Glutamatergic neuron (in vitro differentiated cells): ENCODE results near the gene CCDC197. TPM values are rescaled to one million over a fixed set of nuclear protein-coding genes. Genes with fewer than 3 reads are reported as not detected.

ENCODE experiments used
- DNase-seq: peaks from one replicate; pipeline ENCODE4 v3.0.0; 2022
- H3K27ac Mint-ChIP-seq: one replicate; pipeline ENCODE4 v1.8.0; 2020; ENCODE audit warnings: mild to moderate bottlenecking, mixed read lengths, inconsistent platforms; ENCODE audit not compliant: unreplicated experiment
- H3K27me3 Mint-ChIP-seq: one replicate; pipeline ENCODE4 v1.8.0; 2020; ENCODE audit warnings: mild to moderate bottlenecking, moderate library complexity, mixed read lengths, inconsistent platforms; ENCODE audit not compliant: unreplicated experiment
- H3K36me3 Mint-ChIP-seq: one replicate; pipeline ENCODE4 v1.8.0; 2020; ENCODE audit warnings: mild to moderate bottlenecking, mixed read lengths, inconsistent platforms; ENCODE audit not compliant: unreplicated experiment
- H3K4me1 Mint-ChIP-seq: one replicate; pipeline ENCODE4 v1.8.0; 2020; ENCODE audit warnings: mild to moderate bottlenecking, low read depth, mixed read lengths, inconsistent platforms; ENCODE audit not compliant: unreplicated experiment
- H3K4me3 Mint-ChIP-seq: one replicate; pipeline ENCODE4 v1.8.0; 2020; ENCODE audit warnings: mild to moderate bottlenecking, mixed read lengths, inconsistent platforms; ENCODE audit not compliant: unreplicated experiment
- H3K9me3 Mint-ChIP-seq: one replicate; pipeline ENCODE4 v1.8.0; 2020; ENCODE audit warnings: mild to moderate bottlenecking, moderate library complexity, mixed read lengths, inconsistent platforms; ENCODE audit not compliant: unreplicated experiment
- long read RNA-seq: library from polyadenylated mRNA; unstranded; transcript quantifications from one replicate; pipeline ENCODE4 v2.0.0, GENCODE V29; 2020; ENCODE audit not compliant: unreplicated experiment
- total RNA-seq: library from RNA; stranded (reverse); fragmentation: NEBNext Ultra II Directional; extraction: Animal tissue kit (Norgen Biotek cat#: 25700); gene quantifications from one replicate; pipeline ENCODE4 v1.2.1, GENCODE V29; 2021; ENCODE audit not compliant: unreplicated experiment
- TF ChIP-seq, protein P1 (sequence below): fragments of 200-600 bp; sonication (generic); IDR thresholded peaks from one replicate; pipeline ENCODE4 v1.5.0; 2021; ENCODE audit not compliant: partially characterized antibody, unreplicated experiment

Gene CCDC197
- total RNA-seq, result not detected
- long read RNA-seq, result 0 reads

DNA sequence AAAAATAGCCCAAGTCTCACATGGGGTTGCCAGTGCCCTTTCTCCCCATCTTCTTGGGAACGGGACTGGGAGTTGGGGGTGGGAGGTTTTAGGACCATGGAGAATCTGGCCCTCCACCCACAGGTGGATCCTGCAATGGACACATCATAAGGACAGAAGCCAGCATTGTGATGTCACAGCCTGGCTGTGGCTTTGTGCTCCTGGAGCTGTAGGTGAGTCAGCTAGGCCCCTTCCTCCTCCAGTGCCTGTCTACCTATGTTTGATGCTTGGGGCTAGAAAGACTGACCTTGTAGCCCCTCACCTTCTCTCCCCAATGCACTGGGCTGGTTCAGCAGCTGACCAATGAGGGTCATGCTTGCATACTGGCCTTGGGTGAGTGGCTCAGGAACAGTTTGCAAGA is at the start of gene CCDC197:
CCDC197 (plus strand) TSS at position 220 of the 400 bp plus-strand sequence. CDS start 831 bp downstream, outside the sequence.
- H3K9me3 Mint-ChIP-seq, result peaks cover 9% of the 10 kb centered on the region
- no peak for DNase-seq
- H3K4me1 Mint-ChIP-seq, result peaks cover 19% of the 10 kb centered on the region
- peaks cover 13% of the 10 kb centered on the region for H3K27me3 Mint-ChIP-seq
- H3K36me3 Mint-ChIP-seq, result no peaks in the 10 kb centered on the region
- H3K4me3 Mint-ChIP-seq, result no peak within 1 kb of the TSS
- H3K27ac Mint-ChIP-seq, result no peak within 1 kb of the TSS
- TF ChIP-seq, protein P1, sequence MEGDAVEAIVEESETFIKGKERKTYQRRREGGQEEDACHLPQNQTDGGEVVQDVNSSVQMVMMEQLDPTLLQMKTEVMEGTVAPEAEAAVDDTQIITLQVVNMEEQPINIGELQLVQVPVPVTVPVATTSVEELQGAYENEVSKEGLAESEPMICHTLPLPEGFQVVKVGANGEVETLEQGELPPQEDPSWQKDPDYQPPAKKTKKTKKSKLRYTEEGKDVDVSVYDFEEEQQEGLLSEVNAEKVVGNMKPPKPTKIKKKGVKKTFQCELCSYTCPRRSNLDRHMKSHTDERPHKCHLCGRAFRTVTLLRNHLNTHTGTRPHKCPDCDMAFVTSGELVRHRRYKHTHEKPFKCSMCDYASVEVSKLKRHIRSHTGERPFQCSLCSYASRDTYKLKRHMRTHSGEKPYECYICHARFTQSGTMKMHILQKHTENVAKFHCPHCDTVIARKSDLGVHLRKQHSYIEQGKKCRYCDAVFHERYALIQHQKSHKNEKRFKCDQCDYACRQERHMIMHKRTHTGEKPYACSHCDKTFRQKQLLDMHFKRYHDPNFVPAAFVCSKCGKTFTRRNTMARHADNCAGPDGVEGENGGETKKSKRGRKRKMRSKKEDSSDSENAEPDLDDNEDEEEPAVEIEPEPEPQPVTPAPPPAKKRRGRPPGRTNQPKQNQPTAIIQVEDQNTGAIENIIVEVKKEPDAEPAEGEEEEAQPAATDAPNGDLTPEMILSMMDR, result no peak

DNA sequence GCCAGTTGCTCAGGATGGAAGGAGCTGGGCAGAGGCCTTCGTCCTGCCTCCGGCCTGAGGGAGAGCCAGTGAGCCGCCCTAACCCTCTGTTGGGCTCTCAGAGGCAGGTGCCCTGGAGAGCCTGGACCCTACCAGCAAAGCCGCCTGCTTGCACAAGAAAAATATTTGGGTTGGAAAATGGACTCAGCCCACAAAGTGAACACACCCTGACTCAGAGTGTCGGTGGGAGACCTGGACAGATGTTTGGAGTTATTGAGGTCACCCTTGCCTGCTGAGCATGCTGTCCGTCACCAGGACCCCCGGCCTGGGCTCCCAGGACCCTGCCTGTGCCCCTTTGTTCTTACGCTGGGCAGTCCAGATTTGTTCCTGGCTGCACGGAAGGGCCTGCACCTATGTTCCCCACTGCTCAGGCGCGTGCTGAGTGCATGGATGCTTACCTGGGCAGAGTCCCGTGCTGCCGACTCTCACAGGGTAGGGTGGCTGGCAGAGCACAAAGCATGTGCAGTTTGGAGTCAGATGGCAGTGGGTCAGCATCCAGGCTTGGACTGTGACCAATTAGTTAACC is 47.5 kb upstream of the CCDC197 start:
- DNase-seq, result no peak
- TF ChIP-seq, protein P1, result no peak
- Mint-ChIP-seq H3K9me3 (no peaks in the 10 kb centered on the region), H3K36me3 (no peaks in the 10 kb centered on the region), H3K27me3 (peaks cover 6% of the 10 kb centered on the region), H3K4me1 (peaks cover 31% of the 10 kb centered on the region), H3K27ac (no peak overlapping the region), H3K4me3 (no peak overlapping the region)

DNA sequence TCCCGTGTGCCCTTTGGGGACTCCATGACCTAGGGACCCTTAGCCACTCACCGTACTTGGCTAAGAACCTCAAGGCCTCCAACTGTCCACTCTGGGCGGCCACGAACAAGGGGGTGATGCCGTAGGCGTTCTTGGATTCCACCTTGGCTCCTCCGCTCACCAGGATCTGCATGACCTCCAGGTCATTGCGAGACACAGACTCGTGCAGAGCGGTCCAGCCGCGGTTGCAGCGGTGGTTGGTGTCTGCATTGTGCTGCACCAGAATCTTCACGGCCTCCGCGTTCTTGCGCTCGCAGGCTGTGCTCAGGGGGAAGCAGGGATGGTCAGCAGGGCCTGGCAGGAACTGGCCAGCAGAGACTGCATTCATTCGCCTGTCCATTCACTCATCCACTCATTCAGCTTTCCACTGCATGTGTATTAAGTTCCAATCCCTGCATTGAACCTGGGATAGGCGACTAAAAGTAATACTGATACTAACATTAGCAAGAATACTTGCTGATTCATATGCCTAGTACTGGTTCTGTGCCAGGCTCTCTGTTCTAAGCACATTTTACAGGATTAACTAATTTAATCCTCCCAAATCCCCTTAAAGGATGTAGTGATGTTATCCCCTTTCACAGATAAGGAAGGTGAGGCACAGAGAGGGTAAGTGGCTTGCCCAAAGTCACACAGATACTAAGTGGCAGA is 46.0 kb upstream of the CCDC197 start:
- Mint-ChIP-seq H3K4me1 (peaks cover 32% of the 10 kb centered on the region), H3K4me3 (no peak overlapping the region), H3K9me3 (peaks cover 2% of the 10 kb centered on the region), H3K27me3 (peaks cover 10% of the 10 kb centered on the region), H3K27ac (no peak overlapping the region), H3K36me3 (no peaks in the 10 kb centered on the region)
- no peak for DNase-seq
- TF ChIP-seq, protein P1, result no peak

DNA sequence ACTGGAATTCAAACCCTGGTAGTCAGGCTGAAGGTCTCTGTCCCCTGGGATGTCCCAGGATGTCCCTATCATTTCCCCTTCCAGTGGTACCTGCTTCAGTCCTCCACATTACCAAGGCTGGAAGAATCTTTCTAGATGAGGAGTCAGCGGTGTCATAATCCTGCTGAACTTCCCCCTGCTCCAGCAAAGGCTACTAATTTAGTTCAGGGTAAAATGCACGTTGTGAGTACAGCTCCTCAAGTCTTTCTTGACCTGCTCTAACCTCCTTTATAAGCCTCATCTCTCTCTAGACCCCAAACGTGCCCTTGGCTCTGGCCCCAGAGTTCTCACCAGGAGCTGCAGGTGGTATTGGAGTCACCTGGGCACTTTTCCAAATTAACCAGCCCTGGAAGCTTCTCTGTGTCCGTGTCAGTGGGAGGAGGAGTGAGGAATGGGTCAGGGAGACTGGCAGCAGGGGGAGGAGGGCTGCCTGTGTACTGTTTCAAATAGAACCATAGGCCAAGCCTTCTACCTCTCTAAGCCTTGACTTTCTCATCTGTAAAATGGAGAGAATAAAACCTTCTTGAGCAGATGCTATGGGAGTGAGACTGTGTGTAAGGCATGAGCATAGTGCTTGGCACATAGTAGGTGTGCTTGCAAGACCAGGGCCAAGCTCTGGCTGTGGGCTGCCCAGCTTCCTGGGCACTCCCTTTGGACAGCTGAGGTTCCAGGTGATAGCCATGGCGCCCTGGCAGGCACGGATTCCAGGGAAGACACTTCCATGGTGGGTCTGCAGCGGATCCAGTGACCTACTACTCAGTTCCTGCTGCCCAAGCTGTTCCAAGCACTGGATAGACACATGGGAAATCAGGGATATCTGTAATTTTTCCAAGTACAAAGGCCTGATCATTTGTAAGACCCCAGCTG is 45.2 kb upstream of the CCDC197 start:
- Mint-ChIP-seq H3K9me3 (peaks cover 6% of the 10 kb centered on the region), H3K4me3 (no peak overlapping the region), H3K27ac (no peak overlapping the region), H3K4me1 (peaks cover 34% of the 10 kb centered on the region), H3K36me3 (no peaks in the 10 kb centered on the region), H3K27me3 (peaks cover 13% of the 10 kb centered on the region)
- TF ChIP-seq, protein P1, result no peak
- no peak for DNase-seq
